ENCODE results near the gene KCNMB4. TPM values are rescaled to one million over a fixed set of nuclear protein-coding genes. Genes with fewer than 3 reads are reported as not detected.

Gene KCNMB4
- total RNA-seq, 1 experiment from 2014 or later, result 0.23 TPM

GRCh38 chr12:70360218-70360617, 5.9 kb upstream of the KCNMB4 start:
- CTCF ChIA-PET, result no interaction called here
- H3K4me3 ChIP-seq (ENCODE audit: low read depth, low read length), result no peak overlapping the region
- Mint-ChIP-seq H3K9me3 (ENCODE audit: unreplicated experiment) (no peaks in the 10 kb centered on the region), H3K4me1 (ENCODE audit: low read depth, unreplicated experiment) (no peaks in the 10 kb centered on the region), H3K27ac (ENCODE audit: unreplicated experiment) (no peak overlapping the region), H3K4me3 (ENCODE audit: unreplicated experiment) (no peak overlapping the region), H3K36me3 (ENCODE audit: insufficient read depth, unreplicated experiment) (peaks cover 8% of the 10 kb centered on the region), H3K27me3 (ENCODE audit: insufficient read depth, unreplicated experiment) (peaks cover 8% of the 10 kb centered on the region)
- no peaks in the 10 kb centered on the region for H3K36me3 ChIP-seq (ENCODE audit: control insufficient read depth, insufficient read depth, low read length)
- H3K9me3 ChIP-seq, result no peaks in the 10 kb centered on the region
- no peak for DNase-seq
- H3K27me3 ChIP-seq (replicated peaks; ENCODE audit: control insufficient read depth, insufficient read depth, low read length), result no peaks in the 10 kb centered on the region
- POLR2A ChIA-PET, result no interaction called here
- BruUV-seq (replicated peaks), result no TSS peak
- intact Hi-C loops (cut with micrococcal nuclease; ENCODE audit: unreplicated experiment), result loop anchor here (10.0 kb wide), 1 partner anchor 455 kb away; no protein-coding TSS in a partner anchor
- TF ChIP-seq CTCF (IDR thresholded peaks at IDR 0.05; ENCODE audit: insufficient read depth in 1 of 2, low read depth in 1 of 2, low read length in 1 of 2, severe bottlenecking in 1 of 2, unreplicated experiment in 1 of 2), result no peak
- H3K4me1 ChIP-seq, result peaks cover 8% of the 10 kb centered on the region; the same call in 1 of the 2 replicates

- Histone ChIP-seq H3K27me3 (replicated peaks; ENCODE audit: control insufficient read depth, insufficient read depth, low read length) (no peaks in the 10 kb centered on the region), H3K36me3 (ENCODE audit: control insufficient read depth, insufficient read depth, low read length) (no peaks in the 10 kb centered on the region), H3K9me3 (no peaks in the 10 kb centered on the region), H3K4me1 (peaks cover 10% of the 10 kb centered on the region; the same call in 1 of the 2 replicates), H3K4me3 (ENCODE audit: low read depth, low read length) (peak overlapping the region; percentile 53)
- intact Hi-C loops (cut with micrococcal nuclease; ENCODE audit: unreplicated experiment), result loop anchor here (5.0 to 10.0 kb wide), 2 partner anchors 123 to 460 kb away; partner anchors contain the start of gene CNOT2
- peaks cover 4% of the 10 kb centered on the region for H3K36me3 Mint-ChIP-seq (ENCODE audit: insufficient read depth, unreplicated experiment)
- no peak for TF ChIP-seq CTCF (IDR thresholded peaks at IDR 0.05; ENCODE audit: insufficient read depth in 1 of 2, low read depth in 1 of 2, low read length in 1 of 2, severe bottlenecking in 1 of 2, unreplicated experiment in 1 of 2)
- ChIA-PET POLR2A (no interaction called here), CTCF (no interaction called here)
- H3K9me3 Mint-ChIP-seq (ENCODE audit: unreplicated experiment), result no peaks in the 10 kb centered on the region
- DNase-seq, result peak in 1 of 2 experiments; percentile 35
- peak overlapping the region; percentile 94 for H3K4me3 Mint-ChIP-seq (ENCODE audit: unreplicated experiment)
- H3K27ac Mint-ChIP-seq (ENCODE audit: unreplicated experiment), result no peak overlapping the region
- no peaks in the 10 kb centered on the region for H3K4me1 Mint-ChIP-seq (ENCODE audit: low read depth, unreplicated experiment)
- no TSS peak for BruUV-seq (replicated peaks)
- peaks cover 11% of the 10 kb centered on the region for H3K27me3 Mint-ChIP-seq (ENCODE audit: insufficient read depth, unreplicated experiment)
Observed at GRCh38 chr12:70364695-70365397, 1.2 kb upstream of the KCNMB4 start.

- Mint-ChIP-seq H3K27ac (ENCODE audit: unreplicated experiment) (no peak overlapping the region), H3K9me3 (ENCODE audit: unreplicated experiment) (no peaks in the 10 kb centered on the region), H3K36me3 (ENCODE audit: insufficient read depth, unreplicated experiment) (peaks cover 4% of the 10 kb centered on the region), H3K4me3 (ENCODE audit: unreplicated experiment) (peak overlapping the region; percentile 94), H3K27me3 (ENCODE audit: insufficient read depth, unreplicated experiment) (peaks cover 11% of the 10 kb centered on the region), H3K4me1 (ENCODE audit: low read depth, unreplicated experiment) (no peaks in the 10 kb centered on the region)
- H3K4me3 ChIP-seq (ENCODE audit: low read depth, low read length), result peak overlapping the region; percentile 53
- no peaks in the 10 kb centered on the region for H3K9me3 ChIP-seq
- intact Hi-C loops (cut with micrococcal nuclease; ENCODE audit: unreplicated experiment), result loop anchor here (5.0 to 10.0 kb wide), 2 partner anchors 123 to 461 kb away; partner anchors contain the start of gene CNOT2
- no peaks in the 10 kb centered on the region for H3K27me3 ChIP-seq (replicated peaks; ENCODE audit: control insufficient read depth, insufficient read depth, low read length)
- ChIA-PET CTCF (no interaction called here), POLR2A (no interaction called here)
- peaks cover 10% of the 10 kb centered on the region; the same call in 1 of the 2 replicates for H3K4me1 ChIP-seq
- H3K36me3 ChIP-seq (ENCODE audit: control insufficient read depth, insufficient read depth, low read length), result no peaks in the 10 kb centered on the region
- TF ChIP-seq CTCF (IDR thresholded peaks at IDR 0.05; ENCODE audit: insufficient read depth in 1 of 2, low read depth in 1 of 2, low read length in 1 of 2, severe bottlenecking in 1 of 2, unreplicated experiment in 1 of 2), result no peak
- BruUV-seq (replicated peaks), result no TSS peak
- no peak for DNase-seq
Observed at GRCh38 chr12:70365398-70365647, 767 bp upstream of the KCNMB4 start.
